HEK293 (cell line): ENCODE results near the gene CDK19.

Experiments used
- CTCF ChIA-PET: fragments of 350-600 bp; formaldehyde crosslinking; extraction: SDS; loops from one replicate; lab custom pipeline; 2021; ENCODE audit warnings: antibody characterized with exemption; lab: Yijun Ruan, JAX
- POLR2A ChIA-PET: fragments of 300-600 bp; formaldehyde crosslinking; extraction: SDS; loops from one replicate; lab custom pipeline; 2020; ENCODE audit warnings: antibody characterized with exemption, inconsistent platforms; lab: Yijun Ruan, JAX
- H3K27ac ChIP-seq: fragments of 200-500 bp; sonication (Bioruptor generic); 2 replicates; pipeline ENCODE4 v1.5.1; 2014; ENCODE audit warnings: low read depth, low read length, control low read depth, inconsistent platforms; ENCODE audit errors: extremely low read depth
- H3K36me3 ChIP-seq, 2 experiments: fragments of 200-500 bp in 1 of 2; sonication (Bioruptor generic) in 1 of 2; 1 replicate in 1 of 2; 2 replicates in 1 of 2; pipeline ENCODE4 v1.5.1; 2014 to 2017; ENCODE audit warnings: inconsistent platforms in 2 of 2, low read length in 2 of 2; ENCODE audit not compliant: control insufficient read depth in 2 of 2, insufficient read depth in 1 of 2
- H3K4me1 ChIP-seq: fragments of 200-500 bp; sonication (Bioruptor generic); 2 replicates; pipeline ENCODE4 v1.5.1; 2014; ENCODE audit warnings: mild to moderate bottlenecking, low read length, inconsistent platforms; ENCODE audit not compliant: control insufficient read depth, insufficient read depth
- H3K4me3 ChIP-seq: 2 replicates; pipeline ENCODE4 v1.5.1; 2011; ENCODE audit warnings: low read depth, mild to moderate bottlenecking, control low read depth, low read length, moderate library complexity
- H3K9me3 ChIP-seq: fragments of 200-500 bp; sonication (Bioruptor generic); 2 replicates; pipeline ENCODE4 v1.5.1; 2014; ENCODE audit warnings: low read depth, low read length, inconsistent platforms; ENCODE audit not compliant: control insufficient read depth, insufficient read depth
- GFI1B ChIP-seq: fragments of 450-650 bp; formaldehyde crosslinking; IDR thresholded peaks from 2 replicates; pipeline ENCODE4 v1.5.1; 2016; ENCODE audit warnings: missing biosample characterization, missing genetic modification characterization
- GLI2 ChIP-seq: fragments of 450-650 bp; formaldehyde crosslinking; IDR thresholded peaks from 2 replicates; pipeline ENCODE4; 2017; ENCODE audit warnings: missing biosample characterization, missing genetic modification characterization, low read depth, borderline replicate concordance
- KLF7 ChIP-seq: fragments of 450-650 bp; formaldehyde crosslinking; IDR thresholded peaks from 2 replicates; pipeline ENCODE4 v1.5.1; 2016; ENCODE audit warnings: missing biosample characterization, missing genetic modification characterization, borderline replicate concordance
- SETDB1 ChIP-seq: IDR thresholded peaks from one replicate; pipeline ENCODE4 v1.6.1; 2017; ENCODE audit warnings: mild to moderate bottlenecking, low read length, moderate library complexity, mixed read lengths; ENCODE audit not compliant: insufficient read length
- TCF7L2 ChIP-seq: IDR thresholded peaks from 2 replicates; pipeline ENCODE4 v1.6.1; 2011; ENCODE audit warnings: low read depth, mild to moderate bottlenecking, inconsistent platforms, low read length, moderate library complexity, borderline replicate concordance
- ZNF138 ChIP-seq: fragments of 450-650 bp; formaldehyde crosslinking; IDR thresholded peaks from 2 replicates; pipeline ENCODE4 v1.5.1; 2016; ENCODE audit warnings: missing biosample characterization, missing genetic modification characterization, borderline replicate concordance
- ZNF146 ChIP-seq: fragments of 450-650 bp; formaldehyde crosslinking; IDR thresholded peaks from 2 replicates; pipeline ENCODE4 v1.5.1; 2016; ENCODE audit warnings: missing biosample characterization, missing genetic modification characterization
- ZNF157 ChIP-seq: fragments of 450-650 bp; formaldehyde crosslinking; IDR thresholded peaks from 2 replicates; pipeline ENCODE4 v1.5.1; 2016; ENCODE audit warnings: missing biosample characterization, missing genetic modification characterization
- ZNF16 ChIP-seq: fragments of 450-650 bp; formaldehyde crosslinking; IDR thresholded peaks from 2 replicates; pipeline ENCODE4 v1.5.1; 2016; ENCODE audit warnings: low read depth, missing biosample characterization, missing genetic modification characterization
- ZNF174 ChIP-seq: fragments of 450-650 bp; formaldehyde crosslinking; IDR thresholded peaks from 2 replicates; pipeline ENCODE4 v1.5.0; 2017; ENCODE audit warnings: missing biosample characterization, mild to moderate bottlenecking, missing genetic modification characterization
- ZNF2 ChIP-seq: fragments of 450-650 bp; formaldehyde crosslinking; IDR thresholded peaks from 2 replicates; pipeline ENCODE4 v1.5.1; 2016; ENCODE audit warnings: missing biosample characterization, missing genetic modification characterization
- ZNF223 ChIP-seq: fragments of 450-650 bp; formaldehyde crosslinking; IDR thresholded peaks from 2 replicates; pipeline ENCODE4 v1.5.1; 2016; ENCODE audit warnings: missing biosample characterization, missing genetic modification characterization
- ZNF350 ChIP-seq: fragments of 450-650 bp; formaldehyde crosslinking; IDR thresholded peaks from 2 replicates; pipeline ENCODE4 v1.5.0; 2017; ENCODE audit warnings: missing biosample characterization, mild to moderate bottlenecking, missing genetic modification characterization
- ZNF426 ChIP-seq: fragments of 450-650 bp; formaldehyde crosslinking; IDR thresholded peaks from 2 replicates; pipeline ENCODE4 v1.5.1; 2017; ENCODE audit warnings: missing biosample characterization, missing genetic modification characterization, mild to moderate bottlenecking, inconsistent platforms, moderate library complexity
- ZNF514 ChIP-seq: fragments of 450-650 bp; formaldehyde crosslinking; IDR thresholded peaks from 2 replicates; pipeline ENCODE4 v1.5.1; 2016; ENCODE audit warnings: missing biosample characterization, missing genetic modification characterization
- ZNF596 ChIP-seq: fragments of 450-650 bp; IDR thresholded peaks from 2 replicates; pipeline ENCODE4 v1.5.0; 2018; ENCODE audit warnings: missing biosample characterization, mild to moderate bottlenecking, missing genetic modification characterization, moderate library complexity
- ZNF600 ChIP-seq: fragments of 450-650 bp; formaldehyde crosslinking; IDR thresholded peaks from 2 replicates; pipeline ENCODE4 v1.5.1; 2016; ENCODE audit warnings: missing biosample characterization, missing genetic modification characterization
- ZNF623 ChIP-seq: fragments of 450-650 bp; formaldehyde crosslinking; IDR thresholded peaks from 2 replicates; pipeline ENCODE4 v1.5.1; 2016; ENCODE audit warnings: missing biosample characterization, missing genetic modification characterization
- ZNF843 ChIP-seq: fragments of 450-650 bp; formaldehyde crosslinking; IDR thresholded peaks from 2 replicates; pipeline ENCODE4 v1.5.1; 2016; ENCODE audit warnings: missing biosample characterization, missing genetic modification characterization
- ZSCAN23 ChIP-seq: fragments of 450-650 bp; formaldehyde crosslinking; IDR thresholded peaks from 2 replicates; pipeline ENCODE4 v1.5.1; 2016; ENCODE audit warnings: missing biosample characterization, missing genetic modification characterization
- TF ChIP-seq, protein P1 (sequence below): fragments of 450-650 bp; formaldehyde crosslinking; IDR thresholded peaks from 2 replicates; pipeline ENCODE4 v1.5.1; 2016; ENCODE audit warnings: missing biosample characterization, missing genetic modification characterization
- TF ChIP-seq, protein P2 (sequence below): fragments of 450-650 bp; formaldehyde crosslinking; conservative IDR thresholded peaks from 2 replicates; pipeline ENCODE4 v1.5.1; 2016; ENCODE audit warnings: low read depth, missing biosample characterization, missing genetic modification characterization
- TF ChIP-seq, protein P3 (sequence below): fragments of 450-650 bp; formaldehyde crosslinking; IDR thresholded peaks from 2 replicates; pipeline ENCODE4; 2016; ENCODE audit warnings: missing biosample characterization, missing genetic modification characterization
- TF ChIP-seq, protein P4 (sequence below): fragments of 450-650 bp; formaldehyde crosslinking; IDR thresholded peaks from 2 replicates; pipeline ENCODE4 v1.5.1; 2016; ENCODE audit warnings: missing biosample characterization, missing genetic modification characterization
- TF ChIP-seq, protein P5 (sequence below): fragments of 450-650 bp; formaldehyde crosslinking; IDR thresholded peaks from 2 replicates; pipeline ENCODE4 v1.5.1; 2017; ENCODE audit warnings: missing biosample characterization, missing genetic modification characterization

The CDK19 gene

DNA sequence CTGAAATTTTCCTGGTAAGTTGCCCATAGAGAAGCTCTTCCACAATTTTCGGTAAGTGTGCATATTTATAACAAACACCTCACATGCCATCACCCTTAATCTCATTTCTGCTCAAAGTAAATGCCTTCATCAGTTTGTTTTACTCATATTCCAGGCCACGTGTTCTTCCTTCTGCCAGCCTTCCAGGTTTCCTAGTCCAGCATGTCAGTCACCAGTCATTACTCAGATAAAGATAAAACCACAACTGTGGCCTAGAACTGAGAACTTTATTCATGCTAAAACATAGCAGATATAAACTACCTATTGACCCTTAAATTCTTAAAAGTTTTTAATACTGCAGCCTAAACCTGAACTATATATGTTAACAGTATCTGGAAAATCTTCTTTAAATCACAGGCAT is 189.4 kb downstream of the CDK19 start (continued):
- TF ChIP-seq ZNF843 (no peak), ZNF2 (tag by site-specific recombination) (no peak), ZSCAN23 (tag by site-specific recombination) (no peak), ZNF596 (no peak), ZNF146 (tag by site-specific recombination) (no peak), TCF7L2 (no peak), ZNF350 (no peak), ZNF623 (tag by site-specific recombination) (no peak)
- TF ChIP-seq, protein P1, sequence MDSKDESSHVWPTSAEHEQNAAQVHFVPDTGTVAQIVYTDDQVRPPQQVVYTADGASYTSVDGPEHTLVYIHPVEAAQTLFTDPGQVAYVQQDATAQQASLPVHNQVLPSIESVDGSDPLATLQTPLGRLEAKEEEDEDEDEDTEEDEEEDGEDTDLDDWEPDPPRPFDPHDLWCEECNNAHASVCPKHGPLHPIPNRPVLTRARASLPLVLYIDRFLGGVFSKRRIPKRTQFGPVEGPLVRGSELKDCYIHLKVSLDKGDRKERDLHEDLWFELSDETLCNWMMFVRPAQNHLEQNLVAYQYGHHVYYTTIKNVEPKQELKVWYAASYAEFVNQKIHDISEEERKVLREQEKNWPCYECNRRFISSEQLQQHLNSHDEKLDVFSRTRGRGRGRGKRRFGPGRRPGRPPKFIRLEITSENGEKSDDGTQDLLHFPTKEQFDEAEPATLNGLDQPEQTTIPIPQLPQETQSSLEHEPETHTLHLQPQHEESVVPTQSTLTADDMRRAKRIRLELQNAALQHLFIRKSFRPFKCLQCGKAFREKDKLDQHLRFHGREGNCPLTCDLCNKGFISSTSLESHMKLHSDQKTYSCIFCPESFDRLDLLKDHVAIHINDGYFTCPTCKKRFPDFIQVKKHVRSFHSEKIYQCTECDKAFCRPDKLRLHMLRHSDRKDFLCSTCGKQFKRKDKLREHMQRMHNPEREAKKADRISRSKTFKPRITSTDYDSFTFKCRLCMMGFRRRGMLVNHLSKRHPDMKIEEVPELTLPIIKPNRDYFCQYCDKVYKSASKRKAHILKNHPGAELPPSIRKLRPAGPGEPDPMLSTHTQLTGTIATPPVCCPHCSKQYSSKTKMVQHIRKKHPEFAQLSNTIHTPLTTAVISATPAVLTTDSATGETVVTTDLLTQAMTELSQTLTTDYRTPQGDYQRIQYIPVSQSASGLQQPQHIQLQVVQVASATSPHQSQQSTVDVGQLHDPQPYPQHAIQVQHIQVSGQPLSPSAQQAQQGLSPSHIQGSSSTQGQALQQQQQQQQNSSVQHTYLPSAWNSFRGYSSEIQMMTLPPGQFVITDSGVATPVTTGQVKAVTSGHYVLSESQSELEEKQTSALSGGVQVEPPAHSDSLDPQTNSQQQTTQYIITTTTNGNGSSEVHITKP (tag by site-specific recombination): no peak
- TF ChIP-seq, protein P2, sequence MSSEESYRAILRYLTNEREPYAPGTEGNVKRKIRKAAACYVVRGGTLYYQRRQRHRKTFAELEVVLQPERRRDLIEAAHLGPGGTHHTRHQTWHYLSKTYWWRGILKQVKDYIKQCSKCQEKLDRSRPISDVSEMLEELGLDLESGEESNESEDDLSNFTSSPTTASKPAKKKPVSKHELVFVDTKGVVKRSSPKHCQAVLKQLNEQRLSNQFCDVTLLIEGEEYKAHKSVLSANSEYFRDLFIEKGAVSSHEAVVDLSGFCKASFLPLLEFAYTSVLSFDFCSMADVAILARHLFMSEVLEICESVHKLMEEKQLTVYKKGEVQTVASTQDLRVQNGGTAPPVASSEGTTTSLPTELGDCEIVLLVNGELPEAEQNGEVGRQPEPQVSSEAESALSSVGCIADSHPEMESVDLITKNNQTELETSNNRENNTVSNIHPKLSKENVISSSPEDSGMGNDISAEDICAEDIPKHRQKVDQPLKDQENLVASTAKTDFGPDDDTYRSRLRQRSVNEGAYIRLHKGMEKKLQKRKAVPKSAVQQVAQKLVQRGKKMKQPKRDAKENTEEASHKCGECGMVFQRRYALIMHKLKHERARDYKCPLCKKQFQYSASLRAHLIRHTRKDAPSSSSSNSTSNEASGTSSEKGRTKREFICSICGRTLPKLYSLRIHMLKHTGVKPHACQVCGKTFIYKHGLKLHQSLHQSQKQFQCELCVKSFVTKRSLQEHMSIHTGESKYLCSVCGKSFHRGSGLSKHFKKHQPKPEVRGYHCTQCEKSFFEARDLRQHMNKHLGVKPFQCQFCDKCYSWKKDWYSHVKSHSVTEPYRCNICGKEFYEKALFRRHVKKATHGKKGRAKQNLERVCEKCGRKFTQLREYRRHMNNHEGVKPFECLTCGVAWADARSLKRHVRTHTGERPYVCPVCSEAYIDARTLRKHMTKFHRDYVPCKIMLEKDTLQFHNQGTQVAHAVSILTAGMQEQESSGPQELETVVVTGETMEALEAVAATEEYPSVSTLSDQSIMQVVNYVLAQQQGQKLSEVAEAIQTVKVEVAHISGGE: no peak
- TF ChIP-seq, protein P3, sequence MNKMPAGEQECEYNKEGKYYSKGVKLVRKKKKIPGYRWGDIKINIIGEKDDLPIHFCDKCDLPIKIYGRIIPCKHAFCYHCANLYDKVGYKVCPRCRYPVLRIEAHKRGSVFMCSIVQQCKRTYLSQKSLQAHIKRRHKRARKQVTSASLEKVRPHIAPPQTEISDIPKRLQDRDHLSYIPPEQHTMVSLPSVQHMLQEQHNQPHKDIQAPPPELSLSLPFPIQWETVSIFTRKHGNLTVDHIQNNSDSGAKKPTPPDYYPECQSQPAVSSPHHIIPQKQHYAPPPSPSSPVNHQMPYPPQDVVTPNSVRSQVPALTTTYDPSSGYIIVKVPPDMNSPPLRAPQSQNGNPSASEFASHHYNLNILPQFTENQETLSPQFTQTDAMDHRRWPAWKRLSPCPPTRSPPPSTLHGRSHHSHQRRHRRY (tag by site-specific recombination): no peak
- TF ChIP-seq, protein P4, sequence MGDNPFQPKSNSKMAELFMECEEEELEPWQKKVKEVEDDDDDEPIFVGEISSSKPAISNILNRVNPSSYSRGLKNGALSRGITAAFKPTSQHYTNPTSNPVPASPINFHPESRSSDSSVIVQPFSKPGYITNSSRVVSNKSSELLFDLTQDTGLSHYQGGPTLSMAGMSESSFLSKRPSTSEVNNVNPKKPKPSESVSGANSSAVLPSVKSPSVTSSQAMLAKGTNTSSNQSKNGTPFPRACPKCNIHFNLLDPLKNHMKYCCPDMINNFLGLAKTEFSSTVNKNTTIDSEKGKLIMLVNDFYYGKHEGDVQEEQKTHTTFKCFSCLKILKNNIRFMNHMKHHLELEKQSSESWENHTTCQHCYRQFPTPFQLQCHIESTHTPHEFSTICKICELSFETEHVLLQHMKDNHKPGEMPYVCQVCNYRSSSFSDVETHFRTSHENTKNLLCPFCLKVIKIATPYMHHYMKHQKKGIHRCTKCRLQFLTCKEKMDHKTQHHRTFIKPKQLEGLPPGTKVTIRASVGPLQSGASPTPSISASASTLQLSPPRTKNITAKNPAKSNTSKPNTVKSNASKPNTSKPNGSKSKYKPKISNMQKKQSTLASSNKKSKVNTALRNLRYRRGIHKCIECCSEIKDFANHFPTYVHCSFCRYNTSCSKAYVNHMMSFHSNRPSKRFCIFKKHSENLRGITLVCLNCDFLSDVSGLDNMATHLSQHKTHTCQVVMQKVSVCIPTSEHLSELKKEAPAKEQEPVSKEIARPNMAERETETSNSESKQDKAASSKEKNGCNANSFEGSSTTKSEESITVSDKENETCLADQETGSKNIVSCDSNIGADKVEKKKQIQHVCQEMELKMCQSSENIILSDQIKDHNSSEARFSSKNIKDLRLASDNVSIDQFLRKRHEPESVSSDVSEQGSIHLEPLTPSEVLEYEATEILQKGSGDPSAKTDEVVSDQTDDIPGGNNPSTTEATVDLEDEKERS (tag by site-specific recombination): no peak

DNA sequence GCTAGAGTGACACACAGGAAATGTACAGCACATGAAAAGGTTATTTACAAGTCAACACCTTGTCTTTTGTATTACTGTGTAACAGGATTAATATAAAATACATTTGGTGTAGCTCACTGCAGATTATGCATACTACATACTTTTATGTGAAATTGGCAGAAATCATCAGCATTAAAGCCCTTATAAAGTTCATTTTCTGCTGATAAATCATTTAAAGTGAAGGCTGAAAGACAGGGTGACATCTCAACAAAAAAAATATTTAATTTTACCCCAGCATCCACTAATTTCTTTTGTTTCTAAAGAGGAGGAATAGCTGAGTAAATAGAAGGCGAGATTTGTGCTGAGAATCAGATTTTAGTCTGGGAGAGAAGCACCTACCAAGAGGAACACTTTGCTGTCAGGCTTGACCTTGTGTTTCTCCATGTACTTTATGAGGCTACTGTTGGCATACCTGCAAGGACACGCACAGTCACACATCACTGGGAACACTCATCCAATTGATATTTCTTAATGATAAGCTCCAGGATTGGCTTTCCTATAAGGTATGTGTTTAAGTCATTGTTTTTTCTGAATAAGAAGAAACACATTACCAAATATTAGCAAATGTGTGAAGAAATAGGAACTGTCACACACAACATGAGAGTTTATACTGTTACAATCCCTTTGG is 192.2 kb downstream of the CDK19 start:
- peaks cover 21% of the 10 kb centered on the region for H3K4me1 ChIP-seq
- POLR2A ChIA-PET: interaction anchor here (0.5 kb wide), 1 partner anchor 189 kb away, joined by 3 read pairs; no protein-coding TSS in a partner anchor
- CTCF ChIA-PET: no interaction called here
- H3K36me3 ChIP-seq: peaks cover 0 to 14% of the 10 kb centered on the region in 2 experiments; a peak in 1 of 3 replicates
- no peaks in the 10 kb centered on the region for H3K9me3 ChIP-seq
- no peak overlapping the region for H3K27ac ChIP-seq
- no peak overlapping the region for H3K4me3 ChIP-seq
- TF ChIP-seq KLF7 (tag by site-specific recombination) (no peak), ZNF16 (no peak), ZNF623 (tag by site-specific recombination) (no peak), SETDB1 (no peak), GFI1B (no peak), ZNF426 (tag by site-specific recombination) (no peak), GLI2 (tag by site-specific recombination) (no peak), ZNF138 (tag by site-specific recombination) (no peak), ZNF514 (tag by site-specific recombination) (no peak), ZNF223 (tag by site-specific recombination) (no peak), ZNF157 (tag by site-specific recombination) (no peak), ZNF174 (tag by site-specific recombination) (no peak), ZNF600 (tag by site-specific recombination) (no peak)
- TF ChIP-seq, protein P5, sequence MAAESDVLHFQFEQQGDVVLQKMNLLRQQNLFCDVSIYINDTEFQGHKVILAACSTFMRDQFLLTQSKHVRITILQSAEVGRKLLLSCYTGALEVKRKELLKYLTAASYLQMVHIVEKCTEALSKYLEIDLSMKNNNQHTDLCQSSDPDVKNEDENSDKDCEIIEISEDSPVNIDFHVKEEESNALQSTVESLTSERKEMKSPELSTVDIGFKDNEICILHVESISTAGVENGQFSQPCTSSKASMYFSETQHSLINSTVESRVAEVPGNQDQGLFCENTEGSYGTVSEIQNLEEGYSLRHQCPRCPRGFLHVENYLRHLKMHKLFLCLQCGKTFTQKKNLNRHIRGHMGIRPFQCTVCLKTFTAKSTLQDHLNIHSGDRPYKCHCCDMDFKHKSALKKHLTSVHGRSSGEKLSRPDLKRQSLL (tag by site-specific recombination): no peak
